NCI-H524 treated with DMSO at 0.1 percent for 48 hours (cell line): ENCODE measurements around the gene PRDM16.
"Not testable (repeated sequence)": the region's sequence is repeated elsewhere in the genome, so short reads cannot be mapped to it uniquely, and the experiment has no call there.

Experiments used
- DNase-seq: peaks from one replicate; lab custom pipeline; 2025; lab: John Stamatoyannopoulos, UW

The PRDM16 gene

GRCh38 chr1:3163356-3163755 lies 94.4 kb downstream of the PRDM16 start:
- DNase-seq, result no peak

DNA sequence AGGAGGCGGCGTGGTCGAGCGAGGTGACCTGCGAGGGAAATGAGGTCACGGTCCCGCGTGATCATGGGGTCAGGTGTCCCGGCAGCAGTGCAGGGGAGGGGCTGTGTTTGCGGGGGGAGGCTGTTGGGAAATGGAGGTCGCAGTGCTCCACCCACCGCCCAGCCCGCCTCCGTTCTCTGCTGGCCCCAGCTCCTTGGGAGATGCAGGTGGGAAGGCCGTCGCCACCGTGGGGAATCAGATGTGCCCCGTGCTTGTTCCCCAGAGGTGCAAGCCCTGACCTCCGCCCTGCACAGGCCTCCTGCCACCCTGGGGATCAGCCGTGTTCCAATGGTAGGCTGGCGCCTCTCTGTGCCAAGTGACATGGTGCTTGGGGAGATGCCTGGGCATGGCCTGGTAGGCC lies 95.7 kb downstream of the PRDM16 start:
- no peak for DNase-seq

GRCh38 chr1:3165189-3165588 lies 96.2 kb downstream of the PRDM16 start:
- DNase-seq, result not testable (repeated sequence)

DNA sequence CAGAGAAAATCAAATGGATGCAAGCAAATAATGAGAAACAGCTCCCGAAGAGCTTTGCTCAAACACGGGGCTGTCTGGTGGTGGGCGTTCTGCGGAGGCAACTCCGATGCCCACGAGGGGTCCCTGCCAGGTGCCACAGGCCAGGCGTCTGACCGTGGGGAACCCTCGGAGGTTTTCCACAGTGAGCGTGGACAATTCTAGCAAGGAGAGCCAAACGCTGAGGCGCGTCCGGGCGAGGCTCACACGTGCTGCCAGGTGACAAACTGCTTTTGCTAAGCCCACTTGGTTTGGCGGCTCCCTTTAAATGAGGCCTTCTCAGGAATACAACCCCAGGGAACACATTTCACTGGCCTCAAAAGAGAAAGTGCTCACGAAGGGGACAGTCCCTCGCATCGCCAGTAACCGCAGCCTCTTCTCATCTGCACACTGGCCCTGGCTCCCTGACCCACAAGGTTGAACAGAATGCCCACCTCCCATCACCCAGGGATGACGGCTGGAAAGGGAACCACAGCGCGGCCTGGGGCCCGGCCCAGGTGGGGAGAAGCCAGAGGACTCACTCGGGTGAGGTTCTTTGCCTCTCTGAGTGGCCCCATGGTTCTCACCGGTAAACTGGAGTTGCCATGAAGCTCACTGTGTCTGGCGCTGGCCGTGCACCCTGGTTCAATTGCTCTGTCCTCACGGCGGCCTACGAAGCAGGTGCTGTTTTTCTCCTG lies 97.4 kb downstream of the PRDM16 start:
- no peak for DNase-seq

GRCh38 chr1:3167255-3167654 lies 98.3 kb downstream of the PRDM16 start:
- DNase-seq, result no peak

GRCh38 chr1:3168678-3169077 lies 99.7 kb downstream of the PRDM16 start:
- DNase-seq, result no peak

- no peak for DNase-seq
Measured at GRCh38 chr1:3169665-3170356, 100.8 kb downstream of the PRDM16 start.

- no peak for DNase-seq
Measured at GRCh38 chr1:3170561-3171453, 101.8 kb downstream of the PRDM16 start.

- no peak for DNase-seq
Measured at GRCh38 chr1:3171761-3172160, 102.8 kb downstream of the PRDM16 start.

- no peak for DNase-seq
Measured at GRCh38 chr1:3172431-3173380, 103.7 kb downstream of the PRDM16 start.

GRCh38 chr1:3173381-3173980 lies 104.5 kb downstream of the PRDM16 start:
- DNase-seq, result no peak

DNA sequence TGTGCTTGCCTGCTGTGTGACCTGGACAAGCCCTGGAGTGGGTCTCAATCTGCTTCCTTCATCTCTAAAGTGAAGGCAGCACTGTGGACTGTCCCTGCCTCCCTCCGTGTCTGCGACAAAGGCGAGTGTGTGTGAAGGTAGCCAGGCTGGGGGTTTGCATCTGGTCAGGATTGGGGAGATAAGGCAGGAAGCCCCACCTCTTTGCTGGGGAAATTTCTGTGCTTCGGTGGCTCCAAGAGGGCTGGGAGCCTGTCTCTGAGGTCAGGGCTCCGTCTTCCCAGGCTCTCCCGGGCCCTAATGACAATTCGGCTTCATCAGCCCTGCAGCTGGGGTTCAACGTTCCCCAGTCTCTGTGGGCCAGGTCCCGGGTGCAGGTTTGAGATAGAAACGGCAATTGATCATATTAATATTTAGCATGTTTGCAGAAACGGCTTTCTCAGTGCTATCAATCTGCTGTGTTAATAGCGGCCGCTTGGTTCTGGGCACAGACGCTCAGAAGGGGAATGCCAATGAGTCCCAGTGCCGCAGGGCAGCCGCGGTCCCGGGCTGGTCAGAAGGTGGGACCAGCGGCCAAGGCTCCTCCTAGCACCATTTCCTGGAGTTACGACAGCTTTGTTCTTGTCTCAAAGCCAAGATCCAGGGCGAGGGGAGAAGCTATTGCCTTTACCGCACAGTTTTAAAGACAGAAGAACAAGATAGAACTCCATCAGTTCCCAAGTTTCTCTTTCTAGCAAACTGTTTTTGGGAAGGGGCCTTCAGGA lies 105.7 kb downstream of the PRDM16 start:
- DNase-seq, result no peak

DNA sequence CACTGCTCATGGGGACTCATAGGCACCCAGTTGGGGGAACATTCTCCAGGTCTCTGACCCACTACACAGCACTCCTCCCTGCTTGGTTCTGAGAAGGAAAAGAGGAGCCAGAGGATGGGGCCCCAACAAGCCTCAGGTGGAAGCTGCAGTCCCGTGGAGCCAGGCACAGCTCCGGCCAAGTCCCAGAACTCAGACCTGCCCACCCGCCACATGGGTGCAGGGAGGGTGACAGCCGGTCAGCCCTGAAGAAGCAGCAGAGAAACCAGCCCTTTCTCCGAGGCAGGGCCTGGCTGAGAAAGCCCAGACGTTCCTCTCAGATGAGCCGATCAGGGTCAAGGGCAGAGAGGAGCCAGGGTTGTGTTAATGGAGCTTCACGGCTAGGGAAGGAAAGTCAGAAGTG lies 106.5 kb downstream of the PRDM16 start:
- DNase-seq, result no peak

DNA sequence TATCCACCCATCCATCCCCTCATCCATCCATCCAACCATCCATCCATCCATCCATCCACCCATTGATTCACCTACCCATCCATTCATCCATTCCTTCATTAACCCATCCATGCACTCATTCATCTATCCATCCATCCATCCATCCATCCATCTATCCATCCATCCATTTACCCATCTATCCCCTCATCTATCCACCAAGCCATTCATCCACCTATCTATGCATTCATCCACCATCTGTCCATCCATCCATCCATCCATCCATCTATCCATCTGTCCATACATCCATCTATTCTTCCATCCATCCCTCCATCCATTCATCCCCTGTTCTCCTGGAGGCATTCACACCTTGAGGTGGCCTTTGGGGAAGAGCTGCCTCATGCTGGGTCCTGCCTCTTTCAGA lies 107.0 kb downstream of the PRDM16 start:
- no peak for DNase-seq

DNA sequence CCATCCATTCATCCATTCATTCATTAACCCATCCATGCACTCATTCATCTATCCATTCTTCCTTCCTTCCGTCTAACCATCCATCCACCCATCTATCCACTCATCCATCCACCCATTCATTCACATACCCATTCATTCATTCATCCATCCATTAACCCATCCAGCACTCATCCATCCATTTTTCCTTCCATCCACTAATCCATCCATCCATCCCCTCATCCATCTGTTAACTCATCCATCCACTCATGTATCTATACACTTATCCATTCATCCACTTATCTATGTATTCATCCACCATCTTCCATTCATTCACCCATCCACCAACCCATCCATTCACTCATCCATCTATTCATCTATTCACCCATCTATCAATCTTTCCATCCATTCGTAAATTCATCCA lies 107.8 kb downstream of the PRDM16 start:
- DNase-seq, result no peak

GRCh38 chr1:3178279-3178678 lies 109.3 kb downstream of the PRDM16 start:
- no peak for DNase-seq

GRCh38 chr1:3179471-3179870 lies 110.5 kb downstream of the PRDM16 start:
- no peak for DNase-seq

DNA sequence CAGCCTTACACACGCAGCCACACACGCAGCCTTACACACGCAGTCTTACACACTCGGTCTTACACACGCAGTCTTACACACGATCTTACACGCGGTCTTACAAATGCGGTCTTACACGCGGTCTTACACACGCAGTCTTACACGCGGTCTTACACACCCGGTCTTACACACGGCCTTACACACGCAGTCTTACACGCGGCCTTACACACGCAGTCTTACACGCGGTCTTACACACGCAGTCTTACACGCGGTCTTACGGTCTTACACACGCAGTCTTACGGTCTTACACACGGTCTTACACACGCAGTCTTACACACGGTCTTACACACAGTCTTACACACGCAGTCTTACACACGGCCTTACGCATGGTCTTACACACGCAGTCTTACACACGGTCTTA lies 111.9 kb downstream of the PRDM16 start:
- no peak for DNase-seq

DNA sequence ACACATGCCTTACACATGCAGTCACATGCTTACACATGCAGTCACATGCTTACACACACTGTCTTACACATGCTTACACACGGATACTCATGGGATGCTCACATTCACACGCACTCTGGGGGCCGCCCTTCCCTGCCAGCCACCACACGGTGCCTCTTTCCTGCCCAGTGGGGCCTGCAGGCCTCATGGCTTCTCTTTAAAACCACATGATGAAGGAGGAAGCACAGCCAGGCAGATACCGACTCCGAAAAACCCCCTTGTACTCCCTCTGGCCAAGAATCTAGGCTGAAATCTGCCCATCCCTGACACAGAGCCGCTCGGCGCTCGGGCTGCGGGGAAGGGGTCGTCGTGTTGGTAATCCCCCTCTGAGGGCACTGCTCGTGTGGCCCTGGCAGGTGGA lies 113.0 kb downstream of the PRDM16 start:
- DNase-seq, result no peak

GRCh38 chr1:3183411-3183810 lies 114.4 kb downstream of the PRDM16 start:
- DNase-seq, result no peak
